Measurements from ENCODE around the gene WDSUB1.

WDSUB1 gene

DNA sequence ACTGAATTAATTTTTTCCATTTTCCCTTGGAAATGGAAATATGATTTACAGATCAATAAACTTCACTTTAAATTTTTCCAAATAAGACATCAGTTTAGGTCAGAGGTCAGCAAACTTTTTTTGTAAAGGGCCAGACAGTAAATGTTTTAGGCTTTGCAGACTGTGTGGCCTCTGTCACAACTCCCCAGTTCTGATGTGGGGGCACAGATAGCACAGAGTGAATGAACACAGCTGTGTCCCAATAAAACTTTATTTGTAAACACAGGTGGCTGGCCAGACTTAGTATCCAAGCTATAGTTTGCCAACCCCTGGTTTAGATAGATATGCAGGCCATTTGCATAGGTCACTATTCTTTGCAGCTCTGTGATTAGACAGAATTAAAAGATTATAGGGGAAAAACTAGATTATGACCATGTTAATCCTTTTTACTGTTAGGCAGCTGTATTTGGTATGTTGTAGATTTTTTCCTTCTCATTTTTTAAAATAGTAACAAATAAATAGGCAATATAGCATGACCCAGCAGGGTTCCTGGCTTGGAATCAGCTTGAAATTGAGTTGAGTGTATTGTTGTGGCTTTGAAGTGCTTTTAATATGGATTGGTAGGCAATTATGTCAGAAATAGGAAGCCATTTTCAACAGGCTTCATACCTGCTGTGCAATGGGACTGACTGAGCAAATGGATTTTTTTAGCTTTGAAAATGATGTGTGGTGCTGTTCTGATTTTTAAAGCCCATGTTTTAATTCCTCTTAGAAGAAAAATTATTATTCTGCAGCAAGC, 59.7 kb downstream of the WDSUB1 start:
- DNase-seq = no peak
- intact Hi-C loops (cut with DNase I) = no loop called here

DNA sequence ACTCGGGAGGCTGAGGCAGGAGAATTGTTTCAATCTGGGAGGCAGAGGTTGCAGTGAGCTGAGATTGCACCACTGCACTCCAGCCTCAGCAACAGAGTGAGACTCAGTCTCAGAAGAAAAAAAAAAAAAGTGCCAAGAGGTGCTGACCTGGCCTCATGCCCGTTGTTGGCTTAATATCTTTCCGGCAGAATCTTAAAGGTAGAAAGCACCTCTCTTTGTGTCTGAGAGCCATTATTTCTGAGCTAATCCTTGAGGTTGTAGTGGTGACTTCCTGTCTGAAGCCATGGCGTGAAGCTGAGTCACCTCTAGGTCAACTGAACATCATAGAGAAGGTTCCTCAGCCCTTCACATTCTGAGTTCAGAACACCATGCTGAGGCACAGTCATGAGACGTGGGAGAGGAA, 60.4 kb downstream of the WDSUB1 start:
- intact Hi-C loops (cut with DNase I) = no loop called here
- DNase-seq = no peak

DNA sequence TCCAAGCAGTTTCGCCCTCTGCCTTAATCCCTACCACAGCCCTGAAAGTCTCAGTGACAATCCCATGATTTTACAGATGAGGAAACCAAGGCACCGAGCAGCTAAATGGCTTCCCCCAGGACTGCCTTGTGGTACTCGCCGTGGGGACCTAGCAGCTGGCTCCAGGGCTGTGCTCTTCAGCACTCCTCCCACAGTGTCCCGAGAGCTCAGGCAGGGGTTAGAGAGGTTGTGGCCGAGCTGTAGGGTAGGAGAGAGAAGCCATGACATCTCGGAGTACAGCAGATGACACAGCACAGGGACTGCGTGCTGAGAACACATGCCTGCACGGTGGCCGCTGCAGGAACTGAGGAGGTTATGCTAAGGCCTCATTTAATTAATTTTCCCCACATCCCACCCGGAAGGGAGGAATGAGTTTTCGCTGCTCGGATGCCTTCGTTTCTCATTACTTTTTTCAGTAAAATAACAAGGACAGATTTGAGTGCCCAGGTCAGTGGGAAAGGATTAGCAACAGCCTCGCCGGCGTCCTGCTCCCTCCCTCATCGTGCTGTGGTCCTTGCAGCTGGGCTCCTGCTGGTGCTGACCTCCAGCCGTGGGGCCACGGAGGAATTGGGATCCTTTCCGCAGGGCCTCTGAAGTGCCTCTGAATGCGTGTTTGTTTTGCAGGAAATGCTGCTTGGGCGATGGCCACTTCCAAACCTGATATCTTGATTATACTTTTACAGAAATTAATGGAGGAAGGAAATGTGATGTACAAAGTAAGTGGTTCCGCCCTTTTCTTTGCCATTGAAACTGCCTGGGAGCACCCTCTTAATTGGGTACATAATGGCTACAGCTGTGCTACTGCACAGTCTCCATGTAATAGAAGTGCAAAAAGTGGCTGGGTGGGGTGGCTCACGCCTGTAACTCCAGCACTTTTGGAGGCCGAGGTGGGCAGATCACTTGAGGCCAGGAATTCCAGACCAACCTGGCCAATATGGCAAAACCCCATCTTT, 61.2 kb downstream of the WDSUB1 start:
- DNase-seq = no peak
- intact Hi-C loops (cut with DNase I) = no loop called here

DNA sequence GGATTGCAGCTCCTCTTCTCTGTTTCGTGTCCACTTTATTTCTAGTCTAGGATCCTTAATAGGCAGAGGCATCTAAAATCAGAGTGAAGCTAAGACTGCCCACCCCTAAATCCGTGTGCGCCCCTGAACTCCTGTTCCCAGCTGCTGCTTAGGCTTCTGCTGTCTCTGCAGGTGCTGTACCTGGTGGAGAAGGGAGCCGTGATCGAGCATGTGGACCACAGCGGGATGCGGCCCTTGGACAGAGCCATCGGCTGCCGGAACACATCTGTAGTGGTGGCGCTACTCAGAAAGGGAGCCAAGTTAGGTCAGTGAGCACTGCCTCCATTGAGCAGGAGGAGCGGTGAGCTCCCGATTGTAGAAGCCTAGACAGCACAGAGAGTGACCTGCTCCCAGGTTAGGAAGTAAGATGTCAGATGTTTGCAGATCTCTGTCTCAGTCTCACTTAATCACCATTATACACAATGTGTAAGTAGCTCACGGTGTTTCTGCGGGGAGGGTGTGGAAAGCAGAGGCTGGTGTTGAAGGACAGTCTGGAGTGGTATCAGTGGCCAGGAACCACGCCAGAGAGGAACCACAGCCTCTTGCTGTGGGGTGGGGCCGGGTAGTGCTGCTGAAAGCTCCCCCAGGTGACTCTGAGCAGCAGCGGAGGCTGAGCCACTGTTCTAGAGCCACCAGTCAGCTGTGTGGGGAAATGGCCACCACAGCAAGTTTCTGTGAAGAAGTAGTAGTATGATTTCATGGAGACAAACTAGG, 62.3 kb downstream of the WDSUB1 start:
- no peak for DNase-seq
- intact Hi-C loops (cut with DNase I) = no loop called here

DNA sequence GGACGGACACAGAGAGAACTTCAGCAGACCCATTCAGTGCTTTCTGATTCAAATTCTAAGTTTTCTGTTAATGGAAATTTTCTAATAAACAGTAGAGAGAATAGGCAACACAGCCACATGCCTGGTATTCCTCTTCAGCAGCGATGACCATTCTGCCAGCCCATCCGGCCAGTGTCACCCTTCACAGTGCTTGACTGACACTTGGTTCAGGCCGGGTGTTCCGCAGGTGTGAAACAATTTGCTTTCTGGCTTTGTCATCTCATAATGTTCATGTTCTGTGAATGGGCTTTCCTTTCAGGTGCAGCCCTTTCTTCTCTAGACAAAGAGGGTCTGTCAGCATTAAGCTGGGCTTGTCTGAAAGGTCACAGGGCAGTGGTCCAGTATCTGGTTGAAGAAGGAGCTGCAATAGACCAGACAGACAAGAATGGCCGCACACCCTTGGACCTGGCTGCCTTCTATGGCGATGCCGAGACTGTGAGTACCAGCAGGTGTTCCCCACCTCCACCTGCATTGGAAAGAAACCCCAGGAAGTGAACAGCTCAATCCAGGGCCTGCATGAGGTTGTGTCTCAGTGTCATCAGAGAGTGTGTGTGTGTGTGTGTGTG, 67.0 kb downstream of the WDSUB1 start:
- intact Hi-C loops (cut with DNase I) = no loop called here

DNA sequence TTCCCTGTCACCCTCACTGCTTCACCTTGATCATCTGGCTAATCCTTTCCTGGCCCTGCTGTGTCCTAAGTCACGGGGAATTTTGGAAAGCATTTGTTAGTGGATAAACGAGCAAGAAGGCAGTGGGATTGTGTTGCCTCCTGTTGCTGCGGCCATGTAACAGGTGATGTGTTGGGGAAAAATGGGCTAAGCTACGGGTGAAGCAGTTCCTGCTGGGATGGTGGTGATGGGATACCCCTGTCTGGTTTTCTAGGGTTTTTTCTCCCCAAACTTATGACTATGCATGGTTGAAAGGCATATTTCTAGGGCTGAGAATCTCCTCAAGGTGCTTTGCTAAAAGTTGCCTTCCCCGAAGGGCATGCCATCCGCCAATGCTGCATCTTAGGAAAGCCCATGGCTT, 68.1 kb downstream of the WDSUB1 start:
- intact Hi-C loops (cut with DNase I) = no loop called here
- DNase-seq = no peak

More for the DNA sequence above, 67.0 kb downstream of the WDSUB1 start:
- no peak for DNase-seq

DNA sequence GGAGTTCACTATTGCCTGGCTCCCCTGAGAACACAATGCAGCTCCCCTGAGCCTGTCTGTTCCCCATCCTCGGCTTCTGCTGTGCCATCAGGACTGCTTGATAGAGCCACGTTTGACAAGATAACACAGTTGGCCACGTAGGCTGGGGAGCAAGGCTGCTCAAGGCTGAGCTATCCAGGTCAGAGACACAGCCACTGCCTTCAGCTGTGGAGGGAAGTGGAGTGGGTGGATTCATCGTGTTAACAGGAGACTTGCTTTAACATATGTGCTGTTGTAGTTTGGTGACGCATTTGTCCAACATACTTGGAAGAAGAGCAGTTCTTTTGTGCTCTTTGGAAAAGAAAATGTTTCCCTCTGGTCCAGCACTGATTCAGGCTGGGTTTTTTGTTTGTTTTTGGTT, 68.8 kb downstream of the WDSUB1 start:
- intact Hi-C loops (cut with DNase I) = no loop called here
- peak in 5 of 10 donors; percentile 28 to 91 (median 77) for DNase-seq

DNA sequence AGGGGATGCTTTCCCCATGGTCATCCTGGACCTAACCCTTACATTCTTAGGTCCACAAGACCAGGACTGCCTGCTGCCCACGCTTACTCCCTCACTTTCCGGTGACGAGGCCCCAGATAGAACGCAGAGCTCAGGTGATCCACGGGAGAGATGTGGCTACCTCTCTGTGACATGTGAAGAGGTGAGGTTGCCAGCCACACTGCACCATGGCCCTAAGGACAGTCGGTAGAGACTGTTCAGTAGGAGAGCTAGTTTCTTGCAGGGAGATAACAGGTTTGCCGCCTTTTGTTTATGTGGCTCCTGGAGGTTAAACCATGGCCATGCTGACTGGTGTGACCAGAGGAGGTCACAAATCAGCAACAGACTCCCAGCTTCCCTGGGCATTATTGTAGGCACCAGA, 71.4 kb downstream of the WDSUB1 start:
- no peak for DNase-seq
- intact Hi-C loops (cut with DNase I) = no loop called here

DNA sequence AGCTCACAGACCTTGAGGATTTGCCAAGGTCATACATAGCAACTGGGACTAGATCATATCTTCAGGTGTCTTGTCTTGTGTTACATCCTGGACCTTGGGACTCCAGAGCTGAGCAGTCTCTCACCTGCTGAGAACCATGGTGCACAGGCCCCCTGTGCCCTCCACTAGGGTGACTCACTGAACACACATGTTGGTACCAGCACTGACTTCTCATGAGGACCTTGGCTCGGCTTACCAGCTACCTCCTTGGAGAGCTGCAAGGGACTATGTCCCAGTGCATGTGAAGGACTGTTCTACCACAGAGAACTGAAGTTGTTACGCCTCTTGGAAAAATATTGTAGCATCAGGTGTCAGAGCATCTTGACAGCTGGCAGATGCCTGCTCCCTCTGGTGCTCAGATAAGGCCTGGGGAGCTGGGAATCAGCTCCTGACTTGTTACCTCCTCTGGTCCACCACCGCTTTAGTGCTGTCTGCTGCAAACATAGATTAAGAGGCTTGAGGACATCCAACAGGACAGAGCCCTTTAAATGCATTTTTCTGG, 72.1 kb downstream of the WDSUB1 start:
- intact Hi-C loops (cut with DNase I) = no loop called here
- no peak for DNase-seq

DNA sequence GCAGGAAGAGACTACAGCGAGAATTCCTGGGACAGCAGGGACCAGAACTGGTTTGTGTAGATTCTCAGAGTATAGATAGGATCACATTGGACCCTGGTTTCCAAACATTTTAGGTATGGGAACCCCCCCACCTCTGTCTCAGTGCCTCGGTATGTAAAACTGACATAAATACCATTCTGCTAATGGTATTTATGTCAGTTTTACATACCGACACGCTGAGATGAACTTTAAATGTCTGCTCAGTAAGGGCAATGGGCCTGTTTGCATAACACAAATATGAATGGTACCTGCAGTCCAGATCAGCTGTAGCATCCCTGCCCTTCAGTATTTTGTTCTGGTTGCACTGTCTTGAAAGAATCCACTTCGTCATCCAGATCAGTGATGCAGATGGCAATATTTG, 73.2 kb downstream of the WDSUB1 start:
- no peak for DNase-seq
- intact Hi-C loops (cut with DNase I) = no loop called here

DNA sequence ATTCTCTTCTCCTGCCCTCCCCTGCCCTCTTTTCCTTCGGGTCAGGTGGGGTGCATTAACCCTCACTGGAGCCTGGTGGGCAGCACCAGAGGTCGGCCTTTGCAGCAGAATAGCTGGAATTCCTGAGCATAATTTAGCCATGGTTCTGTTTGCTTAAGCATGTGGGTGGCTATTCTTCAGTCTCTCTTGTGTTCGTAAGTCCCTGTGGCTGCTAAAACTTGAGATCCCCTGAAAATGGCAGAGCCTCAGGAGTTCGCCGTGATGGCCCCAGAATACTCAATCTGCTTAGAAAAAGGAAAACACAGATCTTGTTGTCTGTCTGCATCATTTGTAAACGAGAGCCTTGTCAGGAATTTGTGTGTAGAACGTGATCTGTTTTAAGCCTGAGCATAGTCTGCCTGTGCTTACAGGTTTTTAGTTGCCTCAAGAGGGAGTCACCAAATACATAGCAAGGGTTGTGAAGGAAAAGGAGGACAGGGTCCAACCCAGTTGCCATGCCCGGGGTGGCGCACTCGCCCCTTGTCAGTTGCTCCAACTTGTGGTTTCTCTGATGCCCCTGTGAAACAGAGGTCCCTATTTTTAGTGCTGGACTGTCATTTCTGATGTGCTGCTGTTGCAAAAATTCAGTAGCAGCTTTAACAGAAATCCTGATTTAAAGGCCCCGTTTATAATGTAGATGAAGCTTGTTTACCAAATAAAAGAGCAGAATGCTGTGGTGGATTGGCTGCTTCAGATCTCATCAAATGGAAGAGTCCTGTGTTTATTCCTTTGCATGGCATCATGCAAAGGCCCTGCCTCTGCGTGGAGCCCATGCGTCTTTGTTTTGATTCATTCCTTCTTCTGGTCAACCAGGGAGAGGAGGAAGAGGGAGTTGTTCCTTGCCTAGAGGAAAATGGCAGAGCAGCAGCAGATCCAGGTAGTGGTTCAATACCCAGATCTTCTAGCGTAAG, 74.8 kb downstream of the WDSUB1 start:
- no peak for DNase-seq
- intact Hi-C loops (cut with DNase I) = no loop called here

DNA sequence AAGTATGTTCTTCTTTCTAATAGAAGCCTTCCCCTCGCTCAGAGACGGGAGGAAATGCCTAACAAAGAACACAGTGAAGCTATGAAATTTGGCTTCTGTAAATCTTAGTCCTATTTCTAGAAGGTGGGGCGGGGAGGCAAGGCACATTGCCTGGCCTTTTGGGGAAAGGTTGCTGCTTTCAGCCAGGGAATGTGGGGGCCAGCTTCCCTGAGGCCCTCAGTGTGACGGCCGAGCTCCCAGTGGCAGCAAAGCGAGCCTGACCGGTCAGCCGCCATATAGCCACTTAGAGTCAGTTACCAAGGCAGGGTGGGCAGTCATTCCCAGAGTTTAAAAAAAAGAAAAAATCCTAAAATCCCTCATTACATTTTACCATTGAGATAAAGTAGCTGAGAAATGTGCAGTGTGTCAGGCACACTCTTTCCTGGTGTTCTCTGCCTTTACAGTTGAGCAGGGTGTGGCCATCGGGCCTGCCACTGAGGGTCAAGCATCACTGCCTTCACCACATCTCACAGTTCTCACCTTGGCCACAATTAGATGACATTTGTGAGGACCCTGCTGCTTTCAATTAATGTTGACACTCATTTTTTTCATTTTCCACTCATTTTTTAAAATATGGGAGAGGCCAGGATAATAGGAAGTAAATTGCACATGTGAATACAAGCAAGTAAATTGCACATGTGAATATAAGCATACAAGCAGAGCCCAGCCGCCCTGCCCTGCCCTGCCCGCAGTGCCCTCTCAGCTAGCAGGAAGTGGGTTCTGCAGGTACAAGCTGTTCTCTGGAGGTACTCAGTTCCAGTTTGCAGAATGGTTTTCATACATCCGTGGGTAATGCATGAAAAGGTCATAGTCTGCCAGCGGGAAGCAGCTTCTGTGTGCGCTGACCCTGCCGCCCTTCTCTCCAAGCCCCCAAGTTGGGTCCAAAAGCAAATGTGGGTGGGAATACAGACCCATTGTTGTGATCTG, 76.9 kb downstream of the WDSUB1 start:
- intact Hi-C loops (cut with DNase I) = loop anchor here (10.0 kb wide), 1 partner anchor 505 kb away; the partner anchor contains the start of gene MARCHF7
- no peak for DNase-seq

DNA sequence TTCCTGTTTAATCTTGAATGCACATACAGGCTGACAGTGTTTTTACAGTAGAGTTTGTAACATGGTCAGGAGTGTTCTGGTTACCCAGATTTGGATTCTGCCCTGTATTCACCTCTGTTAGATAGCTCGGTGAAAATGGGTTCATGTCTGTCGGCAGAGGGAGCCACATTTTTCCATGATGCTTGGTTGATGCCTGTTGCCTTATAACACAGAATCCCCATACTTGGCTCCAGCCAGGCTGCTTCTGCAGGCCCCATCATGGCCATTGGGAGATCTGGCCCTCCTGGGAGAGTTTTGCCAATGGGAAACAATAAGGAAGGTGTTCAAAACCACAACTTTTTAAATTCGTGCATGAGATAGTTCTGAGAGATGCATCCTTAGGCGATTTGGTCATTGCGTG, 78.1 kb downstream of the WDSUB1 start:
- intact Hi-C loops (cut with DNase I) = loop anchor here (10.0 kb wide), 1 partner anchor 506 kb away; the partner anchor contains the start of gene MARCHF7
- DNase-seq = no peak

DNA sequence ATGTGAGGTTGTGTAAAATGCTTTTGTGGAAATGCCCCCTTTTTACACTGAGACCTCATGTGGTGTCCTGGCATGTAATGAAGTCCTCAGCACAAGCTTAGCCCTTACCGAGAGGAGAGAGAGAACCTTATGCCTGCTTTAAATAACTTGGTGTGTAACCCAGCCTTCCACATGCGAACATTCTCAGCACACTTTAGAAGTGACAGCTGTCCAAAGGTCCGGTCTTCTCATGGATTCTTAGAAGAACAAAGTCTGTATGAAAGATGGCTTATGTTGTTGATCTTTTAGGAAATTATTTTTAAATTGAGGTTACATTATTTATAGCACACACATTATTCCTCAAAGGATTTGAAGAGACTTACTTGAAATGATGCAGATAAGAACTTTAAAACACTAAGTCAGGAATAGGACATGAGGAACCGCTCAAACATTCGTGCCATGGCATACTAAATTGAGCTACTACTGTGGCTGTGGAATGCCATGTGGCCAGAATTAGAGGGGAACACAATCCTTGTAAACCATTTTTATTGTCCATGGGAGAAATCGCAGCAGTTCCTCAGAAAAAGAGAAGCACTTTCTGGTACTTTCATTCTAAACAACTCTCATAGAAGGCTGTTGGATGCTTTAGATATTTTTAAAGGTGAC, 79.6 kb downstream of the WDSUB1 start:
- no peak for DNase-seq
- intact Hi-C loops (cut with DNase I) = loop anchor here (10.0 kb wide), 1 partner anchor 508 kb away; the partner anchor contains the start of gene MARCHF7

DNA sequence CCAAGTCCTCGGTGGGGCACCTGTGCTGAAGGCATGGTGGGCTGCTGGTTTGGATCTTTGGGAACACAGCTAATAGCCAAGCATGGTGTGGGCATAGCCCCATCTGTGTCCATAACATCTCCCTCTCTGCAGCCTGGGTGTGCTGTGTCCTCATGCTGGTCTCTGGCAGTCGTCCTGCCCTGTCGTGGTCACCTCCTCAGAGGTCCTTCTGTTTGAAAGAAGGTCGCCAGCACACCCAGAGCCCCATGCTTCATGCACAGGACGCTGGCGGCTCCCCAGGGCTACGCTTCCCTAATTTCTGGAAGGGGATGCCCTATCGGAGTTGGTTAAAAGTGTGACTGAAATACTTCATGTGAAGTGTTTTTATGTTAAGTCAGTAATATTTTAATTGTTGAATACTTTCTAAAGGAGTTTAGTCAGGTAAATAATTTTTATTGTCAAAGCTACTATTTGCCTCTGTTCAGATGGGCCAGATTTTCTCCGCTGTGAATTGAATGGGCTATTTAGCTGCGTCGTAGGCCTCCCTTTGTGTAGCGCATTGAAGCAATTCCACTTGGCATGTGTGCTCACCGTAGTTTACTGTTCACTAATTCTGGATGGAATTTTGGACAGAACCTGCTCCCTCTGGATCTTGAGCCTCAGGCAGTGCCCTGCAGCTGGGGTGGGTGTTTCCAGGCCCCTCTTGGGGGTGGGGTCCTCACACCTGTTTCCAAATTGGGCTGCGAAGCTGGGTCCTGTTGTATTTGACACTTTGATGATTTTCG, 81.9 kb downstream of the WDSUB1 start:
- no peak for DNase-seq
- intact Hi-C loops (cut with DNase I) = loop anchor here (10.0 kb wide), 1 partner anchor 510 kb away; the partner anchor contains the start of gene MARCHF7

DNA sequence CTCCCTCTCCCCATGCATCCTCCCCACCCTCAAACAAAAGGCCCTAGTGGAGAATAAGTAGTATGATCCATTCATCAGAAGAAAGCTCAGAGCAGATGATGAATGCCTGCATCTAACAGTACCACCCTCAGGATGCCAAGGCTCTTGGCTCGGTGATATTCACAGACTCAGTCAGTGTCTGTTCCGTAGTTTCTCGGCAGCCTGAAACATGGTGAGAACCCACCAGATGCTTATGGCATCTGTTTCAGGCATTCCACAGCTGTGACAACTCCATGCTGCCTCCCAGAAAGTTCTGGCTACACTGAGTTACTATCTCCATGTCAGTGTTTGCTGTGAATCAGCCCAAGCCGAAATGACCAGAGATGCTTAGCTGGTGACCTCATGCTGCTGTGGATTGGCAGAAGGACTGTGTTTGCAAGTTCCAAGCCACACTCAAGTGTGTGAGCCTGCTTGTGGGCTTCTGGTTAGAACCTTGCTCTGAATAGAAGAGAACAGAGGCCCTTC, 83.9 kb downstream of the WDSUB1 start:
- intact Hi-C loops (cut with DNase I) = loop anchor here (10.0 kb wide), 1 partner anchor 512 kb away; the partner anchor contains the start of gene MARCHF7
- peak in 4 of 10 donors; percentile 27 to 41 (median 36) for DNase-seq

Measured in posterior cingulate gyrus (tissue), 11 donors.